H9 (cell line): ENCODE data around the gene SEMA3A. TPM values are rescaled to one million over a fixed set of nuclear protein-coding genes. Genes with fewer than 3 reads are reported as not detected.

ENCODE experiments used
- DNase-seq: peaks from one replicate; pipeline ENCODE4 v3.0.0-alpha.2; 2017
- H2AFZ ChIP-seq: one replicate; pipeline ENCODE4 v1.6.1; 2013; ENCODE audit warnings: mild to moderate bottlenecking, low read length, control low read depth, moderate library complexity
- H2AK5ac ChIP-seq: 2 replicates; pipeline ENCODE4 v1.6.1; 2013; ENCODE audit warnings: low read length, control low read depth, mixed read lengths; ENCODE audit not compliant: insufficient read length
- H2BK120ac ChIP-seq: one replicate; pipeline ENCODE4 v1.6.1; 2013; ENCODE audit warnings: low read depth, mild to moderate bottlenecking, low read length, control low read depth, inconsistent platforms; ENCODE audit not compliant: poor library complexity, severe bottlenecking
- H2BK12ac ChIP-seq: 2 replicates; pipeline ENCODE4 v1.6.1; 2013; ENCODE audit warnings: low read length, control low read depth, mixed read lengths, low read depth; ENCODE audit not compliant: insufficient read length
- H2BK15ac ChIP-seq: 2 replicates; pipeline ENCODE4 v1.6.1; 2013; ENCODE audit warnings: low read depth, low read length, control low read depth
- H2BK20ac ChIP-seq: one replicate; pipeline ENCODE4 v1.6.1; 2013; ENCODE audit warnings: low read depth, mild to moderate bottlenecking, low read length, control low read depth, inconsistent platforms; ENCODE audit not compliant: poor library complexity, severe bottlenecking
- H2BK5ac ChIP-seq: 2 replicates; pipeline ENCODE4 v1.6.1; 2013; ENCODE audit warnings: low read length, control low read depth, mixed read lengths; ENCODE audit not compliant: insufficient read length
- H3K14ac ChIP-seq: 2 replicates; pipeline ENCODE4 v1.6.1; 2013; ENCODE audit warnings: low read length, control low read depth; ENCODE audit not compliant: insufficient read depth
- H3K18ac ChIP-seq: 2 replicates; pipeline ENCODE4 v1.6.1; 2013; ENCODE audit warnings: low read depth, mild to moderate bottlenecking, mixed read lengths, low read length, control low read depth; ENCODE audit not compliant: insufficient read length
- H3K23ac ChIP-seq: 2 replicates; pipeline ENCODE4 v1.6.1; 2013; ENCODE audit warnings: low read length, control low read depth, mixed read lengths, low read depth; ENCODE audit not compliant: insufficient read length
- H3K23me2 ChIP-seq: 2 replicates; pipeline ENCODE4 v1.6.1; 2013; ENCODE audit warnings: low read depth, mild to moderate bottlenecking, mixed read lengths, low read length, control low read depth; ENCODE audit not compliant: insufficient read length, poor library complexity, severe bottlenecking
- H3K27ac ChIP-seq: 2 replicates; pipeline ENCODE4 v1.5.1; 2013; ENCODE audit warnings: low read length, control low read depth, mixed read lengths, low read depth; ENCODE audit not compliant: insufficient read length
- H3K27me3 ChIP-seq: 2 replicates; pipeline ENCODE4 v1.6.1; 2013; ENCODE audit warnings: low read length, control low read depth, inconsistent platforms; ENCODE audit not compliant: insufficient read depth
- H3K4ac ChIP-seq: 2 replicates; pipeline ENCODE4 v1.6.1; 2013; ENCODE audit warnings: low read depth, mild to moderate bottlenecking, control low read depth, inconsistent platforms, low read length, moderate library complexity
- H3K4me1 ChIP-seq: 2 replicates; pipeline ENCODE4 v1.6.1; 2013; ENCODE audit warnings: low read length, control low read depth, inconsistent platforms; ENCODE audit not compliant: insufficient read depth
- H3K4me2 ChIP-seq: 2 replicates; pipeline ENCODE4 v1.6.1; 2013; ENCODE audit warnings: low read length, control low read depth, mixed read lengths; ENCODE audit not compliant: insufficient read length, insufficient read depth
- H3K56ac ChIP-seq: 2 replicates; pipeline ENCODE4 v1.6.1; 2013; ENCODE audit warnings: low read depth, mild to moderate bottlenecking, mixed read lengths, low read length, control low read depth; ENCODE audit not compliant: insufficient read length
- H3K79me1 ChIP-seq: 2 replicates; pipeline ENCODE4 v1.6.1; 2013; ENCODE audit warnings: low read depth, mild to moderate bottlenecking, moderate library complexity, low read length, control low read depth, inconsistent platforms; ENCODE audit not compliant: insufficient read depth, poor library complexity, severe bottlenecking
- H3K79me2 ChIP-seq: 2 replicates; pipeline ENCODE4 v1.6.1; 2013; ENCODE audit warnings: low read length, control low read depth, inconsistent platforms; ENCODE audit not compliant: insufficient read depth
- H3K9ac ChIP-seq: 2 replicates; pipeline ENCODE4 v1.6.1; 2013; ENCODE audit warnings: low read length, control low read depth, mixed read lengths; ENCODE audit not compliant: insufficient read length; ENCODE audit errors: extremely low read depth
- H3K9me3 ChIP-seq: one replicate; pipeline ENCODE4 v1.6.1; 2013; ENCODE audit warnings: low read depth, low read length, inconsistent platforms; ENCODE audit not compliant: control insufficient read depth
- H3T11ph ChIP-seq: one replicate; pipeline ENCODE4 v1.6.1; 2013; ENCODE audit warnings: mild to moderate bottlenecking, low read length, control low read depth, inconsistent platforms
- H4K20me1 ChIP-seq: one replicate; pipeline ENCODE4 v1.6.1; 2013; ENCODE audit not compliant: control insufficient read depth, insufficient read length, insufficient read depth
- H4K5ac ChIP-seq: 2 replicates; pipeline ENCODE4 v1.6.1; 2013; ENCODE audit warnings: low read depth, mild to moderate bottlenecking, mixed read lengths, low read length, control low read depth; ENCODE audit not compliant: insufficient read length
- H4K8ac ChIP-seq: replicated peaks from 2 replicates; pipeline ENCODE4 v1.6.1; 2013; ENCODE audit warnings: low read length, control low read depth, mixed read lengths, low read depth; ENCODE audit not compliant: insufficient read length
- H4K91ac ChIP-seq: 2 replicates; pipeline ENCODE4 v1.6.1; 2013; ENCODE audit warnings: low read depth, mild to moderate bottlenecking, moderate library complexity, mixed read lengths, low read length, control low read depth; ENCODE audit not compliant: insufficient read length
- H3K27ac Mint-ChIP-seq, 3 experiments: 2 replicates in 2 of 3; 3 replicates in 1 of 3; pipeline ENCODE4 v1.8.0; 2020 to 2021; ENCODE audit warnings: mixed read lengths in 3 of 3, mild to moderate bottlenecking in 1 of 3, moderate library complexity in 1 of 3
- H3K27me3 Mint-ChIP-seq: 2 replicates; pipeline ENCODE4 v1.8.0; 2021; ENCODE audit warnings: low read depth, mild to moderate bottlenecking, moderate library complexity, mixed read lengths
- H3K36me3 Mint-ChIP-seq, 3 experiments: 2 replicates in 2 of 3; 3 replicates in 1 of 3; pipeline ENCODE4 v1.8.0; 2020 to 2021; ENCODE audit warnings: low read depth in 3 of 3, mixed read lengths in 3 of 3; ENCODE audit not compliant: insufficient read depth in 1 of 3
- H3K4me1 Mint-ChIP-seq, 2 experiments: 2 replicates each; pipeline ENCODE4 v1.8.0; 2020; ENCODE audit warnings: mixed read lengths in 2 of 2
- H3K4me3 Mint-ChIP-seq, 2 experiments: 2 replicates in 1 of 2; 3 replicates in 1 of 2; pipeline ENCODE4 v1.8.0; 2020 to 2021; ENCODE audit warnings: mild to moderate bottlenecking in 2 of 2, mixed read lengths in 2 of 2, moderate library complexity in 1 of 2
- H3K9me3 Mint-ChIP-seq, 2 experiments: 2 replicates in 1 of 2; 3 replicates in 1 of 2; pipeline ENCODE4 v1.8.0; 2020; ENCODE audit warnings: mild to moderate bottlenecking in 2 of 2, mixed read lengths in 2 of 2, moderate library complexity in 1 of 2
- CTCF ChIP-seq: fragments of 200-600 bp; sonication (generic); conservative IDR thresholded peaks from 3 replicates; pipeline ENCODE4 v1.8.0; 2021; ENCODE audit warnings: antibody characterized with exemption, mild to moderate bottlenecking
- WGBS: extraction: QIAGEN DNeasy Blood & Tissue Kit; methylation state at CpG from one replicate; pipeline ENCODE4 v1.1.7; 2013; ENCODE audit warnings: missing lambda C conversion rate, low lambda C conversion rate, mixed read lengths; ENCODE audit not compliant: insufficient read length; ENCODE audit errors: extremely low coverage; 5-methylcytosine and 5-hydroxymethylcytosine counted together
- total RNA-seq: library from RNA; stranded (reverse); gene quantifications from 2 replicates; pipeline ENCODE4 v1.2.1, GENCODE V29; 2021

SEMA3A gene
- total RNA-seq, 1 experiment from 2014 or later, result 60.0 TPM

- no peak overlapping the region for H3K56ac ChIP-seq
- no peak overlapping the region for H3K4me2 ChIP-seq
- Mint-ChIP-seq H3K27ac (peak overlapping the region in 2 of 3 experiments; percentile 30 to 45; a peak in 2 of 7 replicates), H3K27me3 (no peaks in the 10 kb centered on the region), H3K4me1 (peaks cover 2 to 7% of the 10 kb centered on the region in 2 experiments; a peak in 2 of 4 replicates), H3K36me3 (peaks cover 0 to 2% (median 0%) of the 10 kb centered on the region in 3 experiments; a peak in 1 of 7 replicates), H3K9me3 (no peaks in the 10 kb centered on the region; a peak in 1 of 5 replicates), H3K4me3 (no peak overlapping the region)
- no peak overlapping the region for H3T11ph ChIP-seq
- no peak overlapping the region for H3K14ac ChIP-seq
- no peak overlapping the region for H3K9ac ChIP-seq
- no peaks in the 10 kb centered on the region for H3K27me3 ChIP-seq
- H2AFZ ChIP-seq, result no peak overlapping the region
- H2BK15ac ChIP-seq, result no peak overlapping the region
- H2BK120ac ChIP-seq, result no peak overlapping the region
- H2BK20ac ChIP-seq, result no peak overlapping the region
- H2AK5ac ChIP-seq, result no peak overlapping the region
- H3K4ac ChIP-seq, result no peak overlapping the region
- no peaks in the 10 kb centered on the region for H3K79me1 ChIP-seq
- DNase-seq, result peak; percentile 52
- no peaks in the 10 kb centered on the region for H3K4me1 ChIP-seq
- H3K27ac ChIP-seq, result no peak overlapping the region
- no peak overlapping the region for H4K5ac ChIP-seq
- no peak overlapping the region for H3K18ac ChIP-seq
- no peak overlapping the region for H3K23ac ChIP-seq
- H4K20me1 ChIP-seq, result no peaks in the 10 kb centered on the region
- H3K23me2 ChIP-seq, result no peaks in the 10 kb centered on the region
- H4K91ac ChIP-seq, result no peak overlapping the region
- WGBS, result no CpG with 5 or more reads among the region's 5 CpGs
- H3K9me3 ChIP-seq, result no peaks in the 10 kb centered on the region
- H2BK5ac ChIP-seq, result no peak overlapping the region
- TF ChIP-seq CTCF, result peak; percentile 97
- H3K79me2 ChIP-seq, result no peaks in the 10 kb centered on the region
- no peak overlapping the region for H2BK12ac ChIP-seq
- no peak overlapping the region for H4K8ac ChIP-seq
Observed at GRCh38 chr7:83936056-83936708, 258.4 kb downstream of the SEMA3A start.
